ENCODE data around the gene RASSF3.
A peak's percentile ranks its signal among the peaks of the same experiment; 100 is the strongest.
"Not testable (repeated sequence)": the region's sequence is repeated elsewhere in the genome, so short reads cannot be mapped to it uniquely, and the experiment has no call there.

RASSF3 gene

GRCh38 chr12:64610079-64610659 is at the start of gene RASSF3:
TSS of gene RASSF3 (plus strand) at chr12:64610495. CDS start at chr12:64610633, 138 bp downstream.
- DNase-seq (ENCODE audit: low spot score), result peak; percentile 59

GRCh38 chr12:64561302-64562136 is 48.8 kb upstream of the RASSF3 start:
- no peak for DNase-seq (ENCODE audit: low spot score)

- peak; percentile 44 for DNase-seq (ENCODE audit: low spot score)
Measured at GRCh38 chr12:64566122-64566521, 44.2 kb upstream of the RASSF3 start.

- no peak for DNase-seq (ENCODE audit: low spot score)
Measured at GRCh38 chr12:64566831-64567517, 43.3 kb upstream of the RASSF3 start.

- DNase-seq (ENCODE audit: low spot score), result no peak
Measured at GRCh38 chr12:64567570-64567969, 42.7 kb upstream of the RASSF3 start.

- DNase-seq (ENCODE audit: low spot score), result no peak
Measured at GRCh38 chr12:64568298-64568697, 42.0 kb upstream of the RASSF3 start.

- DNase-seq (ENCODE audit: low spot score), result no peak
Measured at GRCh38 chr12:64569923-64570691, 40.2 kb upstream of the RASSF3 start.

- no peak for DNase-seq (ENCODE audit: low spot score)
Measured at GRCh38 chr12:64571411-64571810, 38.9 kb upstream of the RASSF3 start.

GRCh38 chr12:64572241-64572640 is 38.1 kb upstream of the RASSF3 start:
- DNase-seq (ENCODE audit: low spot score), result no peak

- no peak for DNase-seq (ENCODE audit: low spot score)
Measured at GRCh38 chr12:64574837-64575236, 35.5 kb upstream of the RASSF3 start.

GRCh38 chr12:64577046-64577445 is 33.2 kb upstream of the RASSF3 start:
- no peak for DNase-seq (ENCODE audit: low spot score)

GRCh38 chr12:64578566-64578965 is 31.7 kb upstream of the RASSF3 start:
- no peak for DNase-seq (ENCODE audit: low spot score)

GRCh38 chr12:64580681-64581080 is 29.6 kb upstream of the RASSF3 start:
- DNase-seq (ENCODE audit: low spot score), result no peak

- DNase-seq (ENCODE audit: low spot score), result no peak
Measured at GRCh38 chr12:64582114-64582513, 28.2 kb upstream of the RASSF3 start.

- DNase-seq (ENCODE audit: low spot score), result no peak
Measured at GRCh38 chr12:64582862-64583261, 27.4 kb upstream of the RASSF3 start.

GRCh38 chr12:64583395-64583770 is 26.9 kb upstream of the RASSF3 start:
- DNase-seq (ENCODE audit: low spot score), result not testable (repeated sequence)

GRCh38 chr12:64583771-64584421 is 26.4 kb upstream of the RASSF3 start:
- DNase-seq (ENCODE audit: low spot score), result peak; percentile 51

GRCh38 chr12:64585104-64585503 is 25.2 kb upstream of the RASSF3 start:
- no peak for DNase-seq (ENCODE audit: low spot score)

GRCh38 chr12:64587447-64587846 is 22.8 kb upstream of the RASSF3 start:
- DNase-seq (ENCODE audit: low spot score), result no peak

- no peak for DNase-seq (ENCODE audit: low spot score)
Measured at GRCh38 chr12:64590183-64590582, 20.1 kb upstream of the RASSF3 start.

GRCh38 chr12:64595863-64596793 is 14.2 kb upstream of the RASSF3 start:
- DNase-seq (ENCODE audit: low spot score), result no peak

All from AG08395 (cell line).